ENCODE results near the gene MYOCOS.

The MYOCOS gene

DNA sequence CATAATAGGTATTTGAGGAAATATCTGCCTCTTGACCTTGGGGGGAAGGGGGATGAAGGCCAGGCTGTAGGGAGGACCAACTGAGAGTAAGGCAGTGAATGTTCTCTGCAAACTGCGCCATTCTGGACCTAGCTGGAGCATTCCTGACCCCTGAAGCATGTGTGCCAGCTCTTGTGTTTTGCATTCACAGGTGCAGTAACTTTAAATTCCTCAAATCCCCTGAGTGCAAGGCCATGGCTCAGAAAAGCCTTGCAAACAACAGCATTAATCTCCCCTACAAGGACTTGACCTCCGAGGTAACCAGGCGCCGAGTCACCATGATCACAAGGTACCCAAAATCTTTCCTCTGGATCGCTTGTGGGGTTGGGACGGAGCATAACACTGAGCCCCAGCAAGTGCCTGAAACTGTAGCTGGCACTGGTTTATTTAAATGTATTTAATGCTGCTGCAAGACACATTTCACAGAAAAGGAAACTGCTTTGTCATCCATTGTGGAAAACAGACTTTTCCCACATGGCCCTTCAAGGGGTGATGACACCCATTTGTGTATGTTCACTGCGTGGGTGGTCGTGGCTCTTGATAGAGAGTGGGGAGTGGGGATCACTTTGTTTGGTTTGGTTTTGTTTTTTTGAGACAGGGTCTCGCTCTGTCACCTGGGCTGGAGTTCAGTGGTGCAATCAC is 1.7 kb downstream of the MYOCOS start:
- TF ChIP-seq FOXP2 (optimal IDR thresholded peaks at IDR 0.05; ENCODE audit: borderline replicate concordance, extremely low read depth, extremely low read length, insufficient read depth) (no peak), REST (IDR thresholded peaks at IDR 0.05; ENCODE audit: insufficient read depth in 1 of 2, low read depth in 2 of 2, low read length in 2 of 2) (no peak), SIN3A (IDR thresholded peaks at IDR 0.05; ENCODE audit: borderline replicate concordance, insufficient read depth, low read length) (no peak), TAF1 (IDR thresholded peaks at IDR 0.05; ENCODE audit: borderline replicate concordance, insufficient read depth, low read length) (no peak), POLR2AphosphoS5 (IDR thresholded peaks at IDR 0.05; ENCODE audit: low read depth, low read length) (no peak)

- TF ChIP-seq REST (IDR thresholded peaks at IDR 0.05; ENCODE audit: insufficient read depth in 1 of 2, low read depth in 2 of 2, low read length in 2 of 2) (no peak), SIN3A (IDR thresholded peaks at IDR 0.05; ENCODE audit: borderline replicate concordance, insufficient read depth, low read length) (no peak), POLR2AphosphoS5 (IDR thresholded peaks at IDR 0.05; ENCODE audit: low read depth, low read length) (no peak), TAF1 (IDR thresholded peaks at IDR 0.05; ENCODE audit: borderline replicate concordance, insufficient read depth, low read length) (no peak), FOXP2 (optimal IDR thresholded peaks at IDR 0.05; ENCODE audit: borderline replicate concordance, extremely low read depth, extremely low read length, insufficient read depth) (no peak)
Observed at GRCh38 chr1:171625225-171625624, 3.2 kb downstream of the MYOCOS start.

GRCh38 chr1:171627020-171627419 is 5.0 kb downstream of the MYOCOS start:
- no peak for TF ChIP-seq POLR2AphosphoS5 (IDR thresholded peaks at IDR 0.05; ENCODE audit: low read depth, low read length)
- TF ChIP-seq REST (IDR thresholded peaks at IDR 0.05; ENCODE audit: insufficient read depth in 1 of 2, low read depth in 2 of 2, low read length in 2 of 2), result no peak
- TF ChIP-seq SIN3A (IDR thresholded peaks at IDR 0.05; ENCODE audit: borderline replicate concordance, insufficient read depth, low read length), result no peak
- TF ChIP-seq TAF1 (IDR thresholded peaks at IDR 0.05; ENCODE audit: borderline replicate concordance, insufficient read depth, low read length), result no peak
- TF ChIP-seq FOXP2 (optimal IDR thresholded peaks at IDR 0.05; ENCODE audit: borderline replicate concordance, extremely low read depth, extremely low read length, insufficient read depth), result no peak

GRCh38 chr1:171628225-171628624 is 6.2 kb downstream of the MYOCOS start:
- TF ChIP-seq POLR2AphosphoS5 (IDR thresholded peaks at IDR 0.05; ENCODE audit: low read depth, low read length) (no peak), REST (IDR thresholded peaks at IDR 0.05; ENCODE audit: insufficient read depth in 1 of 2, low read depth in 2 of 2, low read length in 2 of 2) (no peak), TAF1 (IDR thresholded peaks at IDR 0.05; ENCODE audit: borderline replicate concordance, insufficient read depth, low read length) (no peak), FOXP2 (optimal IDR thresholded peaks at IDR 0.05; ENCODE audit: borderline replicate concordance, extremely low read depth, extremely low read length, insufficient read depth) (no peak), SIN3A (IDR thresholded peaks at IDR 0.05; ENCODE audit: borderline replicate concordance, insufficient read depth, low read length) (no peak)
